NCI-H748 (cell line): ENCODE results near the gene HOXC13.

ENCODE experiments used
- DNase-seq: peaks from one replicate; lab custom pipeline; 2025; ENCODE audit not compliant: unreplicated experiment; lab: John Stamatoyannopoulos, UW

Gene HOXC13

DNA sequence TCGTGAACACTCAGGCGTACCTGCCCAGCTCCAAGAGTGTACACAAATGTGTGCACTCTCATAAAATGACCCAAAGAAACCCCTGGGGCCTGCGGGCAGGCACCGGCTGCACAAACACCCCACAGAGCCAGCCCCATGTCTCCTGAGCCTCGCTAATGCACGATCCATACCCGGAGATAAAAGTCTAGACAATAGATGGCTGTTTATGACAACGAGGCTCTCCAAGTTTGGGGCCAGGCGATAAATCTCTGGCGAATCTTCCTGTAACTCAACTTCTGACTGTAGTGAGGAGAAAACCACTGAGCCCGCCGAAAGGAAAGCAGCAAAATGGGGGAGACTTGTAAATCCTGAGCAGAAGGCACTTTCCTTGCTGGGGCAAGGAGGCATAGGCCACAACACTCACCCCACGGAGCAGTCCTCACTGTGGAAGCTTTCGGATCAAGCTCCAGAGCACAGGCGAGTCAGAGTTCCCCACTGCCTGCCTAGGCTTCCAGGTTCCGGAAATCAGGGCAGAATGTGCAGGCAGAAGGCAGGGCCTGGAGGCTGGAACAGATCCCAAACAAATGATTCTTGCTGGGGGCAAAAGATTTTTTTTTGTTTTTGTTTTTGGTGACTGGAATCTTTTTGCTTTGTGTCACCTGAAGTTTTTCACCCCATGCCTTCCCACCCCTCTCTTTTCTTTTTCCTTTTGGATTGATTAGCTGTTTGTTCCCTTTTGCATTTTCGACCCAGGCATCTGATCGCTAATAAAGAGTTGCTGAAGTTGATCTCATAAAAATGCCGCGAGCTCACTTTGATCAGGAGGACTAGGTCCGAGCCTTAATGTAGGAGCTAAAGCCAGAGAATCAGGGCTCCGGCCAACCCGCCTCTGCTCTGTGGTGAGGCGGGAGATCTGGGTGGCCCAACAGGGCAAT, 29.8 kb downstream of the HOXC13 start:
- DNase-seq: no peak

DNA sequence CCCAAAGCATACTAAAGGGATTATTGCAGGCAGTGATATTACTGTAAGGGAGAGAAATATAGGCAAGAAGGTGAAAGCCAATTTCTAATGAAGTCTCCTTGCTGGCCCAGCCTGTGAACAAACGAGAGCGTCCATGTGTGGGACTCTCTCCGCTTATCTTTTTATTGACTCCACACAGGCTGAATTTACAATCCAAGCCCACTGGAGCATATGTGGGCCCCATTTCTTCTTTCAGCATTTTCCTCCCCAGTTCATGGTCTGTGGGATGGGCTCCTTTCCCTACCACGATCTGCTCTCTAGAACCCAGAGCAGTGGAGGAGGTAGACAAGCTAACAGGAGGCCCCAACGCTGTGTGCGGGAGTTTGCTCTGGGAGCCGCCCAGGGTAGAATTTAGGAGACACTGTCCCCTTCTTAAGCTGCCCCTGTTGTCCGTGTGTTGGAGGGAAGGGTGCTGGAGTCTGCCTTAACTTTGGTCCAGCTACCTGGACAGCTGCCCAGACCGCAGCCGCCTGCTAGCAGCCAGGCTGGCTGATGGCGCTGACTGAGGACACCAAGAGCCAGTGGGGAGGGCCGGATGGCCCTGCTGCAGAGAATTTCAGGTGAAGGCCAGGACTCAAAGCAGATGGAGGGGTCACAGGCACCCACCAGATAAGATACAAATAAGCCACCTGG, 31.1 kb downstream of the HOXC13 start:
- DNase-seq: no peak

DNA sequence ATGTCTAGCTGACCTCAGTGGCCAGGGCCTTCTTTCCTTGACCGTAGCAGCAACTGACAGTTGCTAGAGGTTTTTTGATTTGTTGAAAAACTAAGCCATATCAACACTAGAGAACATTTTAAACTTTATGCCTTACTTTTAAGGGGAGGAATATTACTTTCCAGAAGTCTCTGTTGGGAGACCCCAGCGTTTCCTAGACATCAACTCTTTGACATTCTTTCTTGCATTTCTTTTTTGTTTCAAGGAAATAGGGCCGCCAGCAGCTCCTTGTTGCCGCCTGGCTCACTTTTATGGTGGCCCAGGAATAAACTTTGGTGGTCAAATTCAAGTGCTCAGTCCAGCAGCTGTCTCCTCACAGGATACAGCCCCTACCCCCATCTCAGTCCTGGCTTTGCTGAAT, 31.8 kb downstream of the HOXC13 start:
- DNase-seq: no peak

DNA sequence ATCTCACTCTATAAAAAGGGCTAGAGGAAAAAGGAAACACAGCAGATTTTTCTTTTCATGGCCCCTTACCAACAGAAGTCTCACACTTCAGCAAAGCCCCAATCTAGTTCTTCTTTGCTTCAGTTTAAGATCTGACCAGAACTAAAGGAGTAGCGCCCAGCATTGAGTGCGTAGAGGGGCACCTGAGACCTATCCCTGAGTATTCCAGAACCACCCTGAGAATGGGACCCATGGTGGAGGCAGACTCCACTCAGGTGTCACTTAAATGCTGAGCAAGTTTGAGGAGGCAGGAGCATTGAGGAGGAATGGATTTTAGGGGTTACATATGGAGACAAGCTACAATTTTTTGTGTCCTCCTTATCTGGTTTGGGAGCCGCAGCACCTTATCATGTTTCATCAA, 32.5 kb downstream of the HOXC13 start:
- DNase-seq: no peak

DNA sequence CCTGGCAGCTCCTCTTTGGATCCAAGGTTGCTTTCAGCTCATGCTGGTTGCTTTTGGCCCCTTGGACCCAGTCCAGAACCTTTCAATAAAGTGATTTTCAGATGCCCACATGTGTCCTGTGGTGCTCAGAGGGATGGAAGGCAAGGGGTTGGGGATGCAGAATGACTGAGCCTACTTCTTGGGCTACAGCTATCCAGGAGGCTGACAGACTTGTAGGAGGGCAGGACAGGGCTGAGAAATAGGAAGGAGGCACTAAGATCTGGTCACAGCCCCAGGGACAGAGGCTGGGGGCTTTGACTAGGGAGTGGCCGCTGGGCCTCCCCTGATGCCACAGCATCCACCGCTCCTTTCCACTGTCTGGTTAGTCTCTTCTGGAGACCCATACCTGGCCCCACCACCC, 33.1 kb downstream of the HOXC13 start:
- DNase-seq: no peak

DNA sequence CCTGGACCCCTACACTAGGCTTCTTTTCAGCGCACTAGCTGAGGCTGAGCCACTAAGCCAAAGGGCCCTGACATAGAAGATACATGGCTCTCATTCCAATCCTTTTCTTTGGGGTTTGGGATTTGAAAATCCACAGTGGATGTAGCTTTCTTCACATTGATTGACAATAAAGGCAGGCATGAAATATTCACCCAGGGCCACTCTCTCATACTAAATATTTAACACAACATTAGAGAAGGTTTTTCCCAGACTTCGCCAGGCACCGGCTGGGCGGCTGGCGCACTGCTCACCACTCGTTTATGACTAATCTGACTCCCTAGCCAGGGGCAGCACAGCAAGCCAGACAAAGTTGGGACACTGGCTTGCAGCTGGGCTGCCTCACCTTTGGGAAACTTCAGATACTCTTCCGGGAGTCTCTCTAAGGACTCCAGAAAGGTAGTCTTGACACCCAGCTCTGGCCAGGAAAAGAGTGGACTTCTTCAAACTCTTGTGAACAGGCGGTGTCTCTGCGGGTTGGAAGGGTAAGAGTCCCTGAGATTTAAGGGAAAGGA, 33.6 kb downstream of the HOXC13 start:
- no peak for DNase-seq

DNA sequence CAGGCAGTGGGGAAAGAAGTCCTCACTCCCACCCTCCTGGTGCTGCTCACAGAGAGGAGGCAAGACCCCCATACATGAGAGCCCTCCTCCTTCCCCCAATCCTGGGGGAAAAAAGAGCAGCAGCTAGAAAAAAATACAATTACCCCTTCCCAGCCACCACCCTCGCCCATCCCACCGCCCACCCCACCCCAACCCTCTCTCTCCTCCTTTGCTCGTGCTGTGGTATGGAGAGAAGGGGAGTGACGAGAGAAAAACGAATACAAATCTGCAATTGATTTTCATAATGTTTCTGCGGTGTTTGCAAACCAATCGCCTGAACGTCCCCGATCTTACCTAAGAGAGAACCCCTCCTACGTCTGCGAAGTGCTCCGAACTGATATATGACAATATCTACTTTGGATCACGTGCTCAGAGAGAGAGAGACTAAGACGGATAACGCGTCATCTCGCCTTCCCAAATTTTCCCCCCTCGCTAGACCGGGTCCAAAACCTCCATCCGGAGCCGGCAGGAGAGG, 34.1 kb downstream of the HOXC13 start, which contains the start of gene HOXC11:
Gene HOXC11, plus strand, starts transcription at position 405 of the 514 bp plus-strand sequence. CDS start 116 bp downstream, outside the sequence.
- no peak for DNase-seq

DNA sequence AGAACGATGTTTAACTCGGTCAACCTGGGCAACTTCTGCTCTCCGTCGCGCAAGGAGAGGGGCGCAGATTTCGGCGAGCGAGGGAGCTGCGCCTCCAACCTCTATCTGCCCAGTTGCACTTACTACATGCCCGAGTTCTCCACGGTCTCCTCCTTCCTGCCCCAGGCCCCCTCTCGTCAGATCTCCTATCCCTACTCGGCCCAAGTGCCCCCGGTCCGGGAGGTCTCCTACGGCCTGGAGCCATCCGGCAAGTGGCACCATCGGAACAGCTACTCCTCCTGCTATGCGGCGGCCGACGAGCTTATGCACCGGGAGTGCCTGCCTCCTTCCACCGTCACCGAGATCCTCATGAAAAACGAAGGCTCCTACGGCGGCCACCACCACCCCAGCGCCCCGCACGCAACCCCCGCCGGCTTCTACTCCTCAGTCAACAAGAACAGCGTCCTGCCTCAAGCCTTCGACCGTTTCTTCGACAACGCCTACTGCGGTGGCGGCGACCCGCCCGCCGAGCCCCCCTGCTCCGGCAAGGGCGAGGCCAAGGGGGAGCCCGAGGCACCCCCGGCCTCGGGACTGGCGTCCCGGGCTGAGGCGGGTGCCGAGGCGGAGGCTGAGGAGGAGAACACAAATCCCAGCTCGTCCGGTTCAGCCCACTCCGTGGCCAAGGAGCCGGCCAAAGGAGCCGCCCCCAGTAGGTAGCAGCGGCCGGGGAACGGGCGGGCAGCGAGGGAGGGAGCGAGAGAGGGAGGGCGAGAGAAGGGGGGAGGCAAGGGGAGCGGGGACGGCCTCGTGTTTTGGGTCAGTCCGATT, 34.8 kb downstream of the HOXC13 start:
- DNase-seq: peak; percentile 43

DNA sequence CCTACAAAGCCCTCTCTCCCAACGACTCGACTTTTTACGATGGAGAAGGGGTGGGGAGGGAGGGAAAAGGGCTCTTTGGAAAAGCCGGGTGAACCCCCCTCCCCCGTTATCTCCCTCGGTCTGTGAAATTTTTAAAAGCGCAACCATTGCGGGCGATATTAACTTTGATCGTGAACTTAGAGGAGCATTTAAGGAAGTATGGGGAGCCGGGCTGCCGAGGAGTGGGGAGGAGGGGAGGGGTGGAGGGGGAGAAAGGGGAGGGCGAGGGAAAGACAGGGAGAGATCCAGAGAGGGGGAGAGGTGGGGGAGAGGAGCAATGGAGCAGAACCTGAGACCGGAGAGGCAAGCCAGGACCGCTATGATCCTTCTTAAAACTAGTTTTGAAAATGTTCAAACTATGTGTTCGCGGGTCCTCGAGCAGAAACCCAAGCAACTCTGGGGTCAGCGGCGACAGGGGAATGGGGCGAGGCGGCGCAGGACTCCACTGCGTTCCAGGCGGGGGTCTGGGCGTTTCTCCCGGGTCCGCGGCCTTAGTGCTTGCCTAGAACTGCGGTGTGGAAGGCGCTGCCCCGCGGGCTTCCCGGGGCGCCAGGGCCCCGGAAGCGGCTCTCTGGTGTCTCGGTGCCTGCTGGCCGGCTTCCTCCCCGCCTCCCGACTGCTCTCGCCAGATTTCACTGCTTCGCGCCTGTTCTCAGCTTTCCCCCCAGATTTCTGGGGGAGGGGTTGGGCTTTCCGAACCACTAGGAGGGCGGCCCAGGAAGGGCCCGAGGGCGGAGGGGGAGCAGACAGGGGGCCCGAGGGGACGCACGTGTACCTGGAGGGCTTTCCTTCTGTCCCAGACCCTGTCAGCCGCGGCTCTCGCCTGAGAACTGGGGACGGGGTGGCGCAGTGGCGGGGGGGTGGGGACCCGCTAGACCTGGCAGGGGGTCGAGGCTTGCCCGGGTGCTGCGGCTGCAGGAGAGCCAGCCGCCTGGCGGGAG, 35.7 kb downstream of the HOXC13 start, which contains the start of gene HOTAIR:
Gene HOTAIR, minus strand, starts transcription at position 871 of the 980 bp plus-strand sequence.
- peak; percentile 54 for DNase-seq

DNA sequence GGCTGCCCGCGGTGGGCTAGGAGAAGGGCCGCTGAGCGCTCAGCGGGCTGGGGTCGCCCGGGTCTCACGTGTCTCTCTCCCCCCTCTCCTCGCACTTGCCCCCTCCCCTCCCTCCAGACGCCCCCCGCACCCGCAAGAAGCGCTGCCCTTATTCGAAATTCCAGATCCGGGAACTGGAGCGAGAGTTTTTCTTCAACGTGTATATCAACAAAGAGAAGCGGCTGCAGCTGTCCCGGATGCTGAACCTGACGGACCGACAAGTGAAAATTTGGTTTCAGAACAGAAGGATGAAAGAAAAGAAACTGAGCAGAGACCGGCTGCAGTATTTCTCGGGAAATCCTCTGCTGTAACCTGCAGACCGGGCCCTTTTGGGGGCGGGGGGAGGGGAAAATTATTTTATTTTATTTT, 36.4 kb downstream of the HOXC13 start:
- peak; percentile 47 for DNase-seq

DNA sequence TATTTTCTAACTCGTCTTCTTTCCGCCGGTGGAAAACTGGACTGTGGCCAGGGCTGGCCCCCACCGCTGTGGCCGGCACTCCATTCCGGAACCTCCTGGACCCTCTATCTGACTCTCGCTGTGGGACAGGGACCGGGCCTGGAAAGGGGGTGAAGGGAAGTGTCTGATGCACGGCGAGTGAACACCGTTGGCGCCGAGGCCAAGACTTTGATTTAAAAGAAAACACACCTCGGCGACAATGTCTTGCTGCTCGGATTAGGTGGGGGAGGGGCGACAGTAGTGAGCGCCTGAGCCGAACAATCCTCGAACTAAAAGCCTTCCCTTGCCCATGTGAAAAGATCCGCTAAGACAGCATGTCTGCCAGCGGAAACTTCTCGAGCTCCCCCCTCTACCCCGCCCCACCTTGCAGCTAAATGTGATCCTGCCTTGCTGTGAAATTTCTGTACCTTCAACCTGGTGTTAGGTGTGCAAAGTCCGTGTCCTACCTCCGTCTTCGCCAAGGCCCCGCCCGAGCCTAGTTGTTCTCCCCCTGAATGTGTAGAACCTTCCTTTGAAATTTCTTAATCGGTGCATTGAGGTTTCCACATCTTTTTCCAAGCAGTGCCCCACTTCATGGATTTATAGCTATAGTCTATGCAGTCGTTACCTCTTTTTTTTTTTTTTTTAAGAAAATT, 37.0 kb downstream of the HOXC13 start:
- DNase-seq: no peak

DNA sequence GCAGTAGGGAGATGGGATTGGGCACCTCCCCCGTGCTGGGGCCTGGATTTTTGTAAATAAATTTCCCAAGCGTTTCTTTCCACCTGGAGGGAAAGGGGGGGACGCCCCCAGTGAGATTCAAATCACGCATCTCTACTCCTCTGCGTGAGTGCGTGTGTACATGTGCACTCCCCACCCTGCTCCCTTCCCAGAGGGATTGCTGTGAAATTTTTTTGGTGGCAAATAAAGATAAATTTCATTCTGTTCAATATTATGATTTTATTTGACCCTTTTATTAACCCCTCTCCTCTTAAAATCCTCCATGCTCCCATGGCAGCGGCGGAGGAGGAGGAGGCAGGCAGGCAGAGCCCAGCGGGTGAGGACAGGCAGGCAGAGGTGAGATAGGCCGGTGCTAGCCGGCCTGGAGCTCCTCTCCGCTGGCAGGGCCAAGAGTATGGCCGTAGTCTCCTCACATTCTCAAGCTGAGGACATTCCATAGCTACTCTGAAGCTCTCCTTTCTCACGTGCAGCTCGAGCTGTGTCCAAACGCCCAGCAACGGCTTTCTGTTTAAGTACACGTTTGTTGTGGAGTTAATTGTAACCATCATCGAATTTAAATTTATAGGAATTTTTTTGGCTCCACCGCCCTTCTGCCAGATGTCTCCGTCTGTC, 37.7 kb downstream of the HOXC13 start:
- no peak for DNase-seq

DNA sequence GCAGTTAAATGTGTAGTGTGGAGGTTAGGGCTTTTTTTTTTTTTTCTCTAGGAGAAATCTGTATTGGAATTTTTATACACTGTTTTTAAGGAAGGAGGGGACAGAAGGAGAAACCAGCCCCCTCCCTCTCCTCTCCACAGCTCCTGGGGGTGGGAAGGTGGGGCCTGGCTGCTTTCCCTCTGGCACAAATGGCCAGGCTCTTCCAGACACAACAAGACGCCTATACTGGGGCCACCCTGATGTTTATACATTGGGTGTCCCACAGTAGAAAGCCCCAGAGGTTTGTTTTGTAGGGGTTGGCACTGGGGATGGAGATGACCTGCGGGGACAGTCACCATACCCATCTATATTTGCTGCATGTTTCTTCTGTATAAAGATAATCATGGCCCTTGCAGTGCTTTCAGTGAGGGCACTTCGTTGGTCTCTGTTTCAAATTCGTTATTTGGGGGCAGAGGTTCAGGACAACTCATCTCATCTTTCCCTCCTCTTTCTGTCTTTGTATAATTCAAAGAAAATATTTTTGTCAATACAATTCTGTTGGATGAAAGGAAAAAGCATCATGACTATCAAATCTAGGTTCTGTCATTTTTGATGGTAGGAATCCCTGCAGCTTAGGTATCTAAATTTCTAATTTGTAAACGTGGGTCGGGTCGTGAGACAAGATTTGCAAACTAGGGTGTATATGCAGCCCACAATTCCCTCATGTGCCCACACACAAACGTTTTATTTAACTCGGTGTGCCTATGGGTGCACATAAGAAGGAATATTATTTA, 38.4 kb downstream of the HOXC13 start:
- no peak for DNase-seq

DNA sequence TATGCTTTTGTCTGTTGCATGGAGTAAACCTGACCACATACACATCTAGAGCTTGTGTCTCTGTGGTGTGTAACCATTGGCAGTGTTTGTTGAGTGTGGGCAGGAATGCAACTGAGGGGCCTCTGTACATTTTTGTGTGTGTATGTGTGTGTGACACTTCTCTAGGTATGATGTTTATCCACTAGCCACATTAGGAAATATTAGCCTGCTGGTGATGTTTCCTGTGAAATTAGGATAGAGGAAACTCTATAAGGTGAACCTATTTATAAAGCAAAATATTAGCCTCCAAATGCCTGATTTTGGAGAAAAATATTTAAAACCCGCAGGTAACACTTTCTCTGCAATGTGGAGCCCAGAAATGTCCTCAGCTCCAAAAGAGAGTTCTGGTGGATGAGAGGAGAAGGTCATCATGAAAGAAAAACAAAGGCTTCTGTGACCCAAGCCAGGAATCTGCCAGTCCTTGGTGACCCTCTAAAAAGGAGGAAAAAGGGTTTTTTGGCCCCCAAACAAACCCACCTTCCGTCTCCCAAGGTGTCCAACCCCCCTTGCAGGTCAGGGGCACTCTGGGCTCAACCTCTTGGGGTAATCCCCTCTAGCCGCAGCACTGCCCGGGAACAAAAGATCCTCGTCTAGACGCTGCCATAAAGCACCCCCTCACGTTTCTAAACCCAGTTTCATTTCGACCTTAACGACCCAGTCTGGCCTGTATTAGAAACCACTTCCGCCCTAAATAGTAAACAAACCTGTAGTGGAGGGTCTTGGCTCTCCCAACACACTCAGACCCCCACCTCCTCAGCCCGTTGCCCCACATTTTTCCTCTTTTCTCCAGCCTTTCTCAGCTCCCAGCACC, 39.2 kb downstream of the HOXC13 start:
- DNase-seq: no peak

DNA sequence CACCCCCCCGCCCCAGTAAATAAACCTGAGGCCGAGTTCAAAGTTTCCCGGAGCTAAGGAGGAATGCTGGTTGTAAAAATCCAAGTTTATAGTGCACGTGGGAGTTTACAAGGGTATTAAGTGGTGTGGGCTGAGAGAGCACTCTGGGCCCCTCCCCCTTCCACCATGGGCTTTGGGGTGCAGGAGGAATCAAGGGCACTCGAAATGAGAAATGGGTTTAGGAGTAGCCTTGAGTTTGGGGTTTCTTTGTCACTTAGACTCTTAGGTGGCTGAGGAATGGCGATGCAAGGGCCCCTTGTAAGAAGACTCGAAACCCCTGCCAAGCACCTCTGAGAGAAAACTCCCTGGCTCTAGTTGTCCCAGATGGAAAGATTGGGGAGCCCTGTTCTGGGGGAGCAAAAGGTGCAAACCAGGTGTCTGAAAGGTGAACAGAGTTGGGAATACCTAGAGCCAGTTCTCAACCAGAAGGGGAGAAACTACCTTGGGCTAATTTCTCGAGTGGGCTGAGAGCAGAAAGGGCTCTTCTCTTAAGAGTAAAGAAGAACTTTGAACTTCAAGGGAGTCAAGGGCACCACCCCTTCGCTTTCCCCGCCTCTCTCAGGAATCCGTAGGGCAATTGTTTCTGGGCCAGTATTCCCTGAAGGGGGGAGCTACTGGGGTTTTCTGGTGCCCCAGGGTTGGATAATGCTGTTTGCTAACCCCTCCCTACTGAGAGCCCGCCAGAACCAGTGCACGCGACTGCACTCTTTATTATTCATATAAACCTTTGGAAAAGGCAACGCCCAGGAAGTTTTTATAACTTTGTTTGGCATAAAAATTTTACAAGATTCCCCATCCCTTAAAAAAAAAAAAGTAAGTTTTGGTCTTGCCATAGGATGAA, 40.1 kb downstream of the HOXC13 start:
- peak; percentile 16 for DNase-seq
